HepG2 (cell line): Measurements from ENCODE around the gene PKP4. TPM values are rescaled to one million over a fixed set of nuclear protein-coding genes. Genes with fewer than 3 reads are reported as not detected.
A peak's percentile ranks its signal among the peaks of the same experiment; 100 is the strongest.

Source experiments
- CREB1 ChIP-seq, 2 experiments: fragments of 450-650 bp in 1 of 2; IDR thresholded peaks; 2 replicates each; pipeline ENCODE4 v1.6.1; 2016 to 2017; ENCODE audit warnings: control low read depth in 1 of 2, mild to moderate bottlenecking in 1 of 2, missing compliant biosample characterization in 1 of 2, missing genetic modification characterization in 1 of 2
- FOXM1 ChIP-seq: sonication (generic); formaldehyde crosslinking; IDR thresholded peaks from 2 replicates; pipeline ENCODE4 v1.5.0; 2020; ENCODE audit warnings: missing genetic modification reagents
- HMG20A ChIP-seq: IDR thresholded peaks from 2 replicates; pipeline ENCODE4 v1.6.1; 2016; ENCODE audit warnings: borderline replicate concordance
- NAIF1 ChIP-seq: sonication (generic); formaldehyde crosslinking; IDR thresholded peaks from 2 replicates; pipeline ENCODE4 v1.5.0; 2020; ENCODE audit warnings: mild to moderate bottlenecking, missing genetic modification reagents, borderline replicate concordance
- NCOA5 ChIP-seq: sonication (generic); formaldehyde crosslinking; IDR thresholded peaks from 2 replicates; pipeline ENCODE4 v1.4.0; 2020; ENCODE audit warnings: missing genetic modification reagents
- NKX3-1 ChIP-seq: sonication (generic); formaldehyde crosslinking; IDR thresholded peaks from 2 replicates; pipeline ENCODE4 v1.5.0; 2020; ENCODE audit warnings: missing genetic modification reagents
- NR3C1 ChIP-seq: sonication (generic); formaldehyde crosslinking; IDR thresholded peaks from 2 replicates; pipeline ENCODE4 v1.4.0; 2020; ENCODE audit warnings: missing genetic modification reagents
- PAWR ChIP-seq: sonication (generic); formaldehyde crosslinking; IDR thresholded peaks from 2 replicates; pipeline ENCODE4 v1.4.0; 2020; ENCODE audit warnings: missing genetic modification reagents, mild to moderate bottlenecking, borderline replicate concordance
- SIN3A ChIP-seq: IDR thresholded peaks from 2 replicates; pipeline ENCODE4 v1.6.1; 2011; ENCODE audit warnings: low read depth, mild to moderate bottlenecking, control low read depth, low read length, borderline replicate concordance
- ZNF282 ChIP-seq: fragments of 450-650 bp; IDR thresholded peaks from 2 replicates; pipeline ENCODE4 v1.6.1; 2018; ENCODE audit not compliant: partially characterized antibody
- ZNF468 ChIP-seq: sonication (generic); formaldehyde crosslinking; IDR thresholded peaks from 2 replicates; pipeline ENCODE4 v1.8.0; 2022; ENCODE audit warnings: mild to moderate bottlenecking, moderate library complexity, missing genetic modification reagents
- polyA plus RNA-seq, 8 experiments: library from polyadenylated mRNA; depleted of rRNA in 3 of 8; stranded (reverse) in 7 of 8; unstranded in 1 of 8; fragments of >200 nt; fragmentation: Illumina TruSeq in 4 of 8; extraction: Trizol in 4 of 8; gene quantifications; 2 replicates each; pipeline versions ENCODE4 v1.2.1 to v1.2.3, GENCODE V29; 2011 to 2016; ENCODE audit warnings: low read depth in 4 of 8, missing spikeins in 1 of 8, mixed read lengths in 1 of 8; ENCODE audit not compliant: insufficient read depth in 1 of 8
- total RNA-seq, 5 experiments: library from RNA; depleted of rRNA; stranded (reverse); fragments of >200 nt; fragmentation: Illumina TruSeq; extraction: Trizol; gene quantifications; 2 replicates each; pipeline ENCODE4 v1.2.3, GENCODE V29; 2016; ENCODE audit warnings: low read depth in 1 of 5
- TF ChIP-seq, protein P1 (sequence below), 2 experiments: sonication (generic) in 1 of 2; formaldehyde crosslinking in 1 of 2; IDR thresholded peaks; 2 replicates each; pipeline versions ENCODE4 v1.6.1 to v1.9.0; 2014 to 2022; ENCODE audit warnings: antibody characterized with exemption in 1 of 2, borderline replicate concordance in 1 of 2, inconsistent platforms in 1 of 2, low read depth in 1 of 2, missing genetic modification reagents in 1 of 2
- TF ChIP-seq, protein P2 (sequence below): sonication (generic); formaldehyde crosslinking; IDR thresholded peaks from 2 replicates; pipeline ENCODE4 v1.9.0; 2021; ENCODE audit warnings: missing genetic modification reagents, borderline replicate concordance
- TF ChIP-seq, protein P3 (sequence below): sonication (generic); formaldehyde crosslinking; IDR thresholded peaks from 2 replicates; pipeline ENCODE4 v1.4.0; 2020; ENCODE audit warnings: mild to moderate bottlenecking, low read depth, missing genetic modification reagents
- TF ChIP-seq, protein P4 (sequence below): sonication (generic); formaldehyde crosslinking; IDR thresholded peaks from 2 replicates; pipeline ENCODE4 v1.8.0; 2022; ENCODE audit warnings: mild to moderate bottlenecking, missing genetic modification reagents

The PKP4 gene
- total and polyA plus RNA-seq, 2 of the 13 experiments (the other 11 are each of a cell fraction or from before 2014, with no cell fraction given), result 80.9 to 90.5 TPM

DNA sequence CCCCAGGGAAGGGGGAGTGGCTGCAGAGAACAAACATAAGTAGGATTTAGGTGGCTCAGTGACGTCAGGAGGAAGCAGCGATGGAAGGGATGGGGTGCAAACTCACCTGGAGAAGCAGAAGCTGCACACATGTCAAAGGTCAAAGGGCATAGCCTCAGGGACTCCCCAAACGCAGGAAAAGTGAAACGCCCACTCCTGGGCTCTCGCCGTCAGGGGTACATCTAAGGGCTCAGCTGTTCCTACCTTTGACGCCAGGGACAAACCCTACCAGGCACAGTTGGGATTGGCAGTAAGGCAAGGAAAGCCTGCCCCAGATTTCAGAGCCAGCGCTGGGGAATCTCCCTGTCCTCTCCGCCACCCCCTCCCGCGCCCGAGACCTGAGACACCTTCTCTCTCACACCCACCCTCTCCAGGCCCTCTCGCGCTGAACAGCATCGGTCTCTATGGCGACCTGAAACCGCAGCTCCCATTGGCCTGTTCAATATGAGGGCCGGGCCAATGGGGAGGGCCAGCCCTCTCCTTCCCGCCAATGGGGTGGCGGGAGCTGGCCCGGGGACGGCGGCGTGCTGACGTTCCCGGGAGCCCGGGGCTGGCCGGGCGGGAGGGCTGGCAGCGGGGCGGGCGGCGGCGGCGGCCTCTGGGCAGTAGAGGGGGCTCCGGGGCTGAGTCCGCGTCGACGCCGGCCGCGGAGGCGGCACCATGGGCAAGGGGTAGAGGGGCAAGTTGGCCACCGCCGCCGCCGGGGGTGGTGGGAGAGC, at the start of gene PKP4, which contains the start of gene CCDC148 (continued):
- TF ChIP-seq, protein P1, sequence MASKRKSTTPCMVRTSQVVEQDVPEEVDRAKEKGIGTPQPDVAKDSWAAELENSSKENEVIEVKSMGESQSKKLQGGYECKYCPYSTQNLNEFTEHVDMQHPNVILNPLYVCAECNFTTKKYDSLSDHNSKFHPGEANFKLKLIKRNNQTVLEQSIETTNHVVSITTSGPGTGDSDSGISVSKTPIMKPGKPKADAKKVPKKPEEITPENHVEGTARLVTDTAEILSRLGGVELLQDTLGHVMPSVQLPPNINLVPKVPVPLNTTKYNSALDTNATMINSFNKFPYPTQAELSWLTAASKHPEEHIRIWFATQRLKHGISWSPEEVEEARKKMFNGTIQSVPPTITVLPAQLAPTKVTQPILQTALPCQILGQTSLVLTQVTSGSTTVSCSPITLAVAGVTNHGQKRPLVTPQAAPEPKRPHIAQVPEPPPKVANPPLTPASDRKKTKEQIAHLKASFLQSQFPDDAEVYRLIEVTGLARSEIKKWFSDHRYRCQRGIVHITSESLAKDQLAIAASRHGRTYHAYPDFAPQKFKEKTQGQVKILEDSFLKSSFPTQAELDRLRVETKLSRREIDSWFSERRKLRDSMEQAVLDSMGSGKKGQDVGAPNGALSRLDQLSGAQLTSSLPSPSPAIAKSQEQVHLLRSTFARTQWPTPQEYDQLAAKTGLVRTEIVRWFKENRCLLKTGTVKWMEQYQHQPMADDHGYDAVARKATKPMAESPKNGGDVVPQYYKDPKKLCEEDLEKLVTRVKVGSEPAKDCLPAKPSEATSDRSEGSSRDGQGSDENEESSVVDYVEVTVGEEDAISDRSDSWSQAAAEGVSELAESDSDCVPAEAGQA (IDR thresholded peaks at IDR 0.05; ENCODE audit: low read depth), result no peak
- TF ChIP-seq, protein P1 (CRISPR knock-in tag; IDR thresholded peaks at IDR 0.05; ENCODE audit: borderline replicate concordance), result no peak
- TF ChIP-seq HMG20A, result no peak
- no peak for TF ChIP-seq NR3C1
- no peak for TF ChIP-seq NAIF1 (CRISPR knock-in tag)
- peak; percentile 97 for TF ChIP-seq SIN3A
- TF ChIP-seq, protein P2, sequence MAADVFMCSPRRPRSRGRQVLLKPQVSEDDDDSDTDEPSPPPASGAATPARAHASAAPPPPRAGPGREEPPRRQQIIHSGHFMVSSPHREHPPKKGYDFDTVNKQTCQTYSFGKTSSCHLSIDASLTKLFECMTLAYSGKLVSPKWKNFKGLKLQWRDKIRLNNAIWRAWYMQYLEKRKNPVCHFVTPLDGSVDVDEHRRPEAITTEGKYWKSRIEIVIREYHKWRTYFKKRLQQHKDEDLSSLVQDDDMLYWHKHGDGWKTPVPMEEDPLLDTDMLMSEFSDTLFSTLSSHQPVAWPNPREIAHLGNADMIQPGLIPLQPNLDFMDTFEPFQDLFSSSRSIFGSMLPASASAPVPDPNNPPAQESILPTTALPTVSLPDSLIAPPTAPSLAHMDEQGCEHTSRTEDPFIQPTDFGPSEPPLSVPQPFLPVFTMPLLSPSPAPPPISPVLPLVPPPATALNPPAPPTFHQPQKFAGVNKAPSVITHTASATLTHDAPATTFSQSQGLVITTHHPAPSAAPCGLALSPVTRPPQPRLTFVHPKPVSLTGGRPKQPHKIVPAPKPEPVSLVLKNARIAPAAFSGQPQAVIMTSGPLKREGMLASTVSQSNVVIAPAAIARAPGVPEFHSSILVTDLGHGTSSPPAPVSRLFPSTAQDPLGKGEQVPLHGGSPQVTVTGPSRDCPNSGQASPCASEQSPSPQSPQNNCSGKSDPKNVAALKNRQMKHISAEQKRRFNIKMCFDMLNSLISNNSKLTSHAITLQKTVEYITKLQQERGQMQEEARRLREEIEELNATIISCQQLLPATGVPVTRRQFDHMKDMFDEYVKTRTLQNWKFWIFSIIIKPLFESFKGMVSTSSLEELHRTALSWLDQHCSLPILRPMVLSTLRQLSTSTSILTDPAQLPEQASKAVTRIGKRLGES (CRISPR knock-in tag), result no peak
- TF ChIP-seq ZNF468 (CRISPR knock-in tag), result no peak
- TF ChIP-seq NKX3-1 (CRISPR knock-in tag), result no peak
- TF ChIP-seq, protein P3, sequence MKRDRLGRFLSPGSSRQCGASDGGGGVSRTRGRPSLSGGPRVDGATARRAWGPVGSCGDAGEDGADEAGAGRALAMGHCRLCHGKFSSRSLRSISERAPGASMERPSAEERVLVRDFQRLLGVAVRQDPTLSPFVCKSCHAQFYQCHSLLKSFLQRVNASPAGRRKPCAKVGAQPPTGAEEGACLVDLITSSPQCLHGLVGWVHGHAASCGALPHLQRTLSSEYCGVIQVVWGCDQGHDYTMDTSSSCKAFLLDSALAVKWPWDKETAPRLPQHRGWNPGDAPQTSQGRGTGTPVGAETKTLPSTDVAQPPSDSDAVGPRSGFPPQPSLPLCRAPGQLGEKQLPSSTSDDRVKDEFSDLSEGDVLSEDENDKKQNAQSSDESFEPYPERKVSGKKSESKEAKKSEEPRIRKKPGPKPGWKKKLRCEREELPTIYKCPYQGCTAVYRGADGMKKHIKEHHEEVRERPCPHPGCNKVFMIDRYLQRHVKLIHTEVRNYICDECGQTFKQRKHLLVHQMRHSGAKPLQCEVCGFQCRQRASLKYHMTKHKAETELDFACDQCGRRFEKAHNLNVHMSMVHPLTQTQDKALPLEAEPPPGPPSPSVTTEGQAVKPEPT (CRISPR knock-in tag), result no peak
- TF ChIP-seq, protein P4, sequence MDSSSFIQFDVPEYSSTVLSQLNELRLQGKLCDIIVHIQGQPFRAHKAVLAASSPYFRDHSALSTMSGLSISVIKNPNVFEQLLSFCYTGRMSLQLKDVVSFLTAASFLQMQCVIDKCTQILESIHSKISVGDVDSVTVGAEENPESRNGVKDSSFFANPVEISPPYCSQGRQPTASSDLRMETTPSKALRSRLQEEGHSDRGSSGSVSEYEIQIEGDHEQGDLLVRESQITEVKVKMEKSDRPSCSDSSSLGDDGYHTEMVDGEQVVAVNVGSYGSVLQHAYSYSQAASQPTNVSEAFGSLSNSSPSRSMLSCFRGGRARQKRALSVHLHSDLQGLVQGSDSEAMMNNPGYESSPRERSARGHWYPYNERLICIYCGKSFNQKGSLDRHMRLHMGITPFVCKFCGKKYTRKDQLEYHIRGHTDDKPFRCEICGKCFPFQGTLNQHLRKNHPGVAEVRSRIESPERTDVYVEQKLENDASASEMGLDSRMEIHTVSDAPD, result no peak
- TF ChIP-seq NCOA5, result no peak
- TF ChIP-seq CREB1 (IDR thresholded peaks at IDR 0.05), result peak; percentile 87
- no peak for TF ChIP-seq CREB1 (CRISPR knock-in tag; IDR thresholded peaks at IDR 0.05)
- no peak for TF ChIP-seq FOXM1
- no peak for TF ChIP-seq ZNF282
- no peak for TF ChIP-seq PAWR (CRISPR knock-in tag)
